ENCODE data around the gene PPP1R36. TPM values are rescaled to one million over a fixed set of nuclear protein-coding genes. Genes with fewer than 3 reads are reported as not detected.

Gene PPP1R36
- total and polyA plus RNA-seq, 2 of the 13 experiments (the other 11 are each of a cell fraction or from before 2014, with no cell fraction given), result 0.11 to 0.17 TPM

- Histone ChIP-seq H3K36me3 (replicated peaks in 1 of 2; ENCODE audit: control insufficient read depth in 1 of 2, insufficient read depth in 2 of 2, low read length in 2 of 2) (no peaks in the 10 kb centered on the region), H4K20me1 (ENCODE audit: insufficient read depth, low read length) (no peaks in the 10 kb centered on the region), H3K9ac (ENCODE audit: insufficient read depth, low read depth, low read length) (no peak overlapping the region), H3K4me3 (replicated peaks in 1 of 3; ENCODE audit: insufficient read depth in 1 of 3, low read depth in 2 of 3, low read length in 3 of 3) (no peak overlapping the region), H3K27me3 (ENCODE audit: control insufficient read depth in 1 of 2, insufficient read depth in 2 of 2, low read length in 2 of 2) (no peaks in the 10 kb centered on the region), H3K27ac (ENCODE audit: extremely low read length, insufficient read depth, low read length) (no peak overlapping the region), H3K4me2 (ENCODE audit: low read depth, low read length) (no peak overlapping the region), H3K79me2 (ENCODE audit: insufficient read depth, low read length) (no peaks in the 10 kb centered on the region), H3K4me1 (ENCODE audit: insufficient read depth, low read length) (peaks cover 24% of the 10 kb centered on the region), H3K9me3 (ENCODE audit: low read length) (no peaks in the 10 kb centered on the region), H2AFZ (ENCODE audit: low read length) (no peak overlapping the region)
- BruUV-seq (replicated peaks), result no TSS peak
- FAIRE-seq (no peak), DNase-seq (ENCODE audit: low spot score) (no peak), ATAC-seq (no peak)
- 53% methylated on average over 2 of the region's 2 CpGs for WGBS (ENCODE audit: low lambda C conversion rate)
- ChIA-PET POLR2A (no interaction called here), CTCF (ENCODE audit: low intra/inter-chr PET ratio, low total read pairs) (no interaction called here)
- in situ Hi-C loops (cut with HindIII; ENCODE audit: extremely low pct_ligation_motif_present, low pct_unique_long_range_greater_than_20kb), result no loop called here
- no peak for TF ChIP-seq ZNF367 (CRISPR knock-in tag; IDR thresholded peaks at IDR 0.05; ENCODE audit: borderline replicate concordance)
- no peak for TF ChIP-seq NFKB2 (CRISPR knock-in tag; IDR thresholded peaks at IDR 0.05; ENCODE audit: borderline replicate concordance)
- TF ChIP-seq, protein P1, sequence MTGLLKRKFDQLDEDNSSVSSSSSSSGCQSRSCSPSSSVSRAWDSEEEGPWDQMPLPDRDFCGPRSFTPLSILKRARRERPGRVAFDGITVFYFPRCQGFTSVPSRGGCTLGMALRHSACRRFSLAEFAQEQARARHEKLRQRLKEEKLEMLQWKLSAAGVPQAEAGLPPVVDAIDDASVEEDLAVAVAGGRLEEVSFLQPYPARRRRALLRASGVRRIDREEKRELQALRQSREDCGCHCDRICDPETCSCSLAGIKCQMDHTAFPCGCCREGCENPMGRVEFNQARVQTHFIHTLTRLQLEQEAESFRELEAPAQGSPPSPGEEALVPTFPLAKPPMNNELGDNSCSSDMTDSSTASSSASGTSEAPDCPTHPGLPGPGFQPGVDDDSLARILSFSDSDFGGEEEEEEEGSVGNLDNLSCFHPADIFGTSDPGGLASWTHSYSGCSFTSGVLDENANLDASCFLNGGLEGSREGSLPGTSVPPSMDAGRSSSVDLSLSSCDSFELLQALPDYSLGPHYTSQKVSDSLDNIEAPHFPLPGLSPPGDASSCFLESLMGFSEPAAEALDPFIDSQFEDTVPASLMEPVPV (CRISPR knock-in tag; IDR thresholded peaks at IDR 0.05), result no peak
- TF ChIP-seq FIP1L1 (IDR thresholded peaks at IDR 0.05; ENCODE audit: borderline replicate concordance, insufficient read depth, low read depth, low read length), result no peak
- no peak for TF ChIP-seq ZNF180 (CRISPR knock-in tag; IDR thresholded peaks at IDR 0.05; ENCODE audit: borderline replicate concordance, low read depth)
- intact Hi-C loops (cut with micrococcal nuclease; ENCODE audit: unreplicated experiment), result no loop called here
Observed at GRCh38 chr14:64614166-64614565, 64.4 kb downstream of the PPP1R36 start.

- CTCF ChIA-PET (ENCODE audit: low intra/inter-chr PET ratio, low total read pairs), result no interaction called here
- no peak for TF ChIP-seq NKX3-1 (CRISPR knock-in tag; IDR thresholded peaks at IDR 0.05)
- TF ChIP-seq RBAK (CRISPR knock-in tag; IDR thresholded peaks at IDR 0.05), result no peak
- TF ChIP-seq ZNF678 (CRISPR knock-in tag; IDR thresholded peaks at IDR 0.05), result no peak
- TF ChIP-seq ZSCAN30 (CRISPR knock-in tag; IDR thresholded peaks at IDR 0.05), result no peak
- TF ChIP-seq XBP1 (CRISPR knock-in tag; IDR thresholded peaks at IDR 0.05), result no peak
- TF ChIP-seq ARNT2 (CRISPR knock-in tag; IDR thresholded peaks at IDR 0.05; ENCODE audit: low read depth), result no peak
- TF ChIP-seq EZH2 (conservative IDR thresholded peaks at IDR 0.05; ENCODE audit: low read depth, low read length), result no peak
- TF ChIP-seq CEBPG (CRISPR knock-in tag; IDR thresholded peaks at IDR 0.05), result no peak
- TF ChIP-seq MIER3 (CRISPR knock-in tag; IDR thresholded peaks at IDR 0.05; ENCODE audit: borderline replicate concordance), result no peak
- no peak for TF ChIP-seq ZSCAN5A (CRISPR knock-in tag; IDR thresholded peaks at IDR 0.05; ENCODE audit: borderline replicate concordance)
- no peak for TF ChIP-seq ISX (CRISPR knock-in tag; conservative IDR thresholded peaks at IDR 0.05)
- TF ChIP-seq ZNF501 (CRISPR knock-in tag; IDR thresholded peaks at IDR 0.05), result no peak
- no peak for TF ChIP-seq CENPT (CRISPR knock-in tag; IDR thresholded peaks at IDR 0.05; ENCODE audit: low read depth)
Observed at GRCh38 chr14:64614805-64615391, 65.1 kb downstream of the PPP1R36 start.

More at GRCh38 chr14:64614805-64615391, 65.1 kb downstream of the PPP1R36 start:
- BruUV-seq (replicated peaks), result no TSS peak
- Histone ChIP-seq H3K4me3 (replicated peaks in 1 of 3; ENCODE audit: insufficient read depth in 1 of 3, low read depth in 2 of 3, low read length in 3 of 3) (no peak overlapping the region), H2AFZ (ENCODE audit: low read length) (no peak overlapping the region), H3K36me3 (replicated peaks in 1 of 2; ENCODE audit: control insufficient read depth in 1 of 2, insufficient read depth in 2 of 2, low read length in 2 of 2) (no peaks in the 10 kb centered on the region), H3K79me2 (ENCODE audit: insufficient read depth, low read length) (no peaks in the 10 kb centered on the region), H3K4me2 (ENCODE audit: low read depth, low read length) (no peak overlapping the region), H3K9me3 (ENCODE audit: low read length) (no peaks in the 10 kb centered on the region), H3K27ac (ENCODE audit: extremely low read length, insufficient read depth, low read length) (no peak overlapping the region), H3K9ac (ENCODE audit: insufficient read depth, low read depth, low read length) (no peak overlapping the region), H3K4me1 (ENCODE audit: insufficient read depth, low read length) (peaks cover 18% of the 10 kb centered on the region), H3K27me3 (ENCODE audit: control insufficient read depth in 1 of 2, insufficient read depth in 2 of 2, low read length in 2 of 2) (no peaks in the 10 kb centered on the region), H4K20me1 (ENCODE audit: insufficient read depth, low read length) (no peaks in the 10 kb centered on the region)
- intact Hi-C loops (cut with micrococcal nuclease; ENCODE audit: unreplicated experiment) (no loop called here), in situ Hi-C loops (cut with HindIII; ENCODE audit: extremely low pct_ligation_motif_present, low pct_unique_long_range_greater_than_20kb) (no loop called here)
- POLR2A ChIA-PET, result no interaction called here
- no peak for DNase-seq (ENCODE audit: low spot score)
- no peak for ATAC-seq
- 19% methylated on average over 7 of the region's 7 CpGs for WGBS (ENCODE audit: low lambda C conversion rate)
- no peak for FAIRE-seq

All from HepG2 (cell line).